Hematopoietic multipotent progenitor cell treated with erythropoietin and hydrocortisone succinate and interleukin-3 and kit ligand, for 4 days (in vitro differentiated cells): Measurements from ENCODE around the gene LTB4R.
A peak's percentile ranks its signal among the peaks of the same experiment; 100 is the strongest.

Source experiments
- DNase-seq: peaks from one replicate; pipeline ENCODE4 v3.0.0-alpha.2; 2015

Gene LTB4R

GRCh38 chr14:24310646-24311604, at the start of gene LTB4R:
LTB4R (plus strand) TSS chr14:24311502; CDS start chr14:24315652, 4,150 bp downstream.
- DNase-seq = peak; percentile 89

- no peak for DNase-seq
Observed at GRCh38 chr14:24261969-24262327, 49.4 kb upstream of the LTB4R start.

GRCh38 chr14:24262821-24263733, 48.2 kb upstream of the LTB4R start, which contains the start of gene TGM1:
TGM1 (minus strand) TSS chr14:24263177; CDS start chr14:24262352, 825 bp downstream.
- no peak for DNase-seq

- no peak for DNase-seq
Observed at GRCh38 chr14:24263848-24264247, 47.5 kb upstream of the LTB4R start.

GRCh38 chr14:24264298-24264697, 47.0 kb upstream of the LTB4R start:
- DNase-seq = no peak

GRCh38 chr14:24266344-24267244, 44.7 kb upstream of the LTB4R start:
- no peak for DNase-seq

- DNase-seq = no peak
Observed at GRCh38 chr14:24267516-24267915, 43.8 kb upstream of the LTB4R start.

GRCh38 chr14:24268225-24268624, 43.1 kb upstream of the LTB4R start:
- DNase-seq = no peak

GRCh38 chr14:24269368-24269767, 41.9 kb upstream of the LTB4R start:
- no peak for DNase-seq

- no peak for DNase-seq
Observed at GRCh38 chr14:24269910-24270536, 41.3 kb upstream of the LTB4R start.

GRCh38 chr14:24270537-24271133, 40.7 kb upstream of the LTB4R start:
- DNase-seq = no peak

- peak; percentile 95 for DNase-seq
Observed at GRCh38 chr14:24271134-24271833, 40.0 kb upstream of the LTB4R start, which contains the start of gene RABGGTA. RABGGTA (minus strand) TSS chr14:24271597; CDS start chr14:24271115, 482 bp downstream.

- no peak for DNase-seq
Observed at GRCh38 chr14:24271834-24272263, 39.5 kb upstream of the LTB4R start.

- no peak for DNase-seq
Observed at GRCh38 chr14:24272467-24272866, 38.8 kb upstream of the LTB4R start.

GRCh38 chr14:24273422-24273998, 37.8 kb upstream of the LTB4R start:
- peak; percentile 24 for DNase-seq

- peak; percentile 59 for DNase-seq
Observed at GRCh38 chr14:24274101-24274543, 37.2 kb upstream of the LTB4R start.

GRCh38 chr14:24277071-24277470, 34.2 kb upstream of the LTB4R start:
- DNase-seq = no peak

- DNase-seq = peak; percentile 95
Observed at GRCh38 chr14:24277606-24278321, 33.5 kb upstream of the LTB4R start.

- DNase-seq = peak; percentile 41
Observed at GRCh38 chr14:24278424-24278823, 32.9 kb upstream of the LTB4R start.
